GM12891 (cell line): ENCODE measurements around the gene CCDC92.

ENCODE experiments used
- PAX5 ChIP-seq: IDR thresholded peaks from 2 replicates; pipeline ENCODE4 v1.6.1; 2011; ENCODE audit warnings: low read length, moderate library complexity, mild to moderate bottlenecking; ENCODE audit not compliant: insufficient read depth, severe bottlenecking
- POLR2A ChIP-seq: IDR thresholded peaks from 2 replicates; pipeline ENCODE4 v1.6.1; 2011; ENCODE audit warnings: low read depth, low read length, control low read depth
- POLR2AphosphoS5 ChIP-seq: IDR thresholded peaks from 2 replicates; pipeline ENCODE4 v1.6.1; 2011; ENCODE audit warnings: low read depth, low read length, control low read depth
- POU2F2 ChIP-seq: IDR thresholded peaks from 2 replicates; pipeline ENCODE4 v1.6.1; 2011; ENCODE audit warnings: low read depth, mild to moderate bottlenecking, control low read depth, low read length, moderate library complexity
- SPI1 ChIP-seq: IDR thresholded peaks from 2 replicates; pipeline ENCODE4 v1.6.1; 2011; ENCODE audit warnings: low read depth, low read length, control low read depth
- TAF1 ChIP-seq: IDR thresholded peaks from 2 replicates; pipeline ENCODE4 v1.6.1; 2011; ENCODE audit warnings: low read depth, low read length, control low read depth

DNA sequence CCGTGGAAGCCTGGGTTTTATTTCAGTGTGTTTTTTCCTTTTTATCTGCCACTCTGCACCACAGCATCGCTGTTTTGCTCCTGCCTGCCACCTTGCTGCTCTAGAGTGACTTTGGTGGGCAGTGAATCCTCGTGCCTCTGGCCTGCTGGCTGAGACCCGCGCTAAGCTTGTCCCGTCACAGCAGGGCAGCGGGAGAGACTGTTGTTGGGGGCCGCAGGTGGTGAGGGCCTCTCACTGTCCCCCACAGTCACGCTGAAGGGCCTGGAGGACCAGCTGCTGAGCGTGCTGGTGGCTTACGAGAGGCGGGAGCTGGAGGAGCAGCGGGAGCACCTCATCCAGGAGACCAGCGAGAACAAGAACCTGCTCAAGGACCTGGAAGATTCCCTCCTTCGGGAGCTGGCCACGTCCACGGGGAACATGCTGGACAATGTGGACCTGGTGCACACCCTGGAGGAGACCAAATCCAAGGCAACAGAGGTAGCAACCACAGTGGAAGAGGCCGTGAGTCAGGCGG is 55.2 kb downstream of the CCDC92 start:
- TF ChIP-seq TAF1 (no peak), POLR2A (no peak), POLR2AphosphoS5 (no peak), POU2F2 (no peak), SPI1 (no peak), PAX5 (no peak)
